ENCODE data around the gene SNAP29. TPM values are rescaled to one million over a fixed set of nuclear protein-coding genes. Genes with fewer than 3 reads are reported as not detected.

SNAP29 gene
- total RNA-seq, 2 experiments from 2014 or later: 20.0 to 22.6 TPM

DNA sequence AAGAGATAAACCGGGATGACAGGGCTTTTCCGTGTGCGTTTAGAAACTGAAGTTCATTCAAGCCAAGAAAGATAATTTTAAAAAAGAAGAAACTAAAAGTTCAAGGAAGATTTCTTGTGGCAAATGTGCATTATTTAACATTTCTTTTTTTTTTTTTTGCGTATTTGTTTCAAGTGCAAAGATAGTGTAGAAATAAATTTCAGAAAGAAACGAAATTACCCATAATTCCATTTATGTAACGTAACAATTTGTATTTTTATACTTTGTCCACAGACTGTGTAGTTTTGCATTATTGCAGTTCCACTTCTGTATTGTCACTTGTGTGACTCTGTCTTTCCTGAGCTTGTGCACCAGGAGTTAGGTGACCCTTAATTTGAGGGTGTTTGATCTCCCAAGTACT is 24.0 kb downstream of the SNAP29 start:
- no peaks in the 10 kb centered on the region for H3K9me3 Mint-ChIP-seq
- TF ChIP-seq, protein P1, sequence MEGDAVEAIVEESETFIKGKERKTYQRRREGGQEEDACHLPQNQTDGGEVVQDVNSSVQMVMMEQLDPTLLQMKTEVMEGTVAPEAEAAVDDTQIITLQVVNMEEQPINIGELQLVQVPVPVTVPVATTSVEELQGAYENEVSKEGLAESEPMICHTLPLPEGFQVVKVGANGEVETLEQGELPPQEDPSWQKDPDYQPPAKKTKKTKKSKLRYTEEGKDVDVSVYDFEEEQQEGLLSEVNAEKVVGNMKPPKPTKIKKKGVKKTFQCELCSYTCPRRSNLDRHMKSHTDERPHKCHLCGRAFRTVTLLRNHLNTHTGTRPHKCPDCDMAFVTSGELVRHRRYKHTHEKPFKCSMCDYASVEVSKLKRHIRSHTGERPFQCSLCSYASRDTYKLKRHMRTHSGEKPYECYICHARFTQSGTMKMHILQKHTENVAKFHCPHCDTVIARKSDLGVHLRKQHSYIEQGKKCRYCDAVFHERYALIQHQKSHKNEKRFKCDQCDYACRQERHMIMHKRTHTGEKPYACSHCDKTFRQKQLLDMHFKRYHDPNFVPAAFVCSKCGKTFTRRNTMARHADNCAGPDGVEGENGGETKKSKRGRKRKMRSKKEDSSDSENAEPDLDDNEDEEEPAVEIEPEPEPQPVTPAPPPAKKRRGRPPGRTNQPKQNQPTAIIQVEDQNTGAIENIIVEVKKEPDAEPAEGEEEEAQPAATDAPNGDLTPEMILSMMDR (IDR thresholded peaks at IDR 0.05): no peak
- ATAC-seq: no peak
- H3K4me3 Mint-ChIP-seq: no peak overlapping the region
- H3K36me3 Mint-ChIP-seq (ENCODE audit: low read depth): peaks cover 9% of the 10 kb centered on the region
- no peak for DNase-seq
- ChIA-PET CTCF (no interaction called here), POLR2A (no interaction called here)
- intact Hi-C loops (cut with micrococcal nuclease): no loop called here
- no peaks in the 10 kb centered on the region for H3K4me1 Mint-ChIP-seq (ENCODE audit: low read depth)
- H3K27me3 Mint-ChIP-seq: no peaks in the 10 kb centered on the region
- no peak overlapping the region for H3K27ac Mint-ChIP-seq

- intact Hi-C loops (cut with micrococcal nuclease): no loop called here
- H3K4me3 Mint-ChIP-seq: no peak overlapping the region
- no peaks in the 10 kb centered on the region for H3K4me1 Mint-ChIP-seq (ENCODE audit: low read depth)
- DNase-seq (no peak), ATAC-seq (no peak)
- no peaks in the 10 kb centered on the region for H3K9me3 Mint-ChIP-seq
- ChIA-PET POLR2A (no interaction called here), CTCF (no interaction called here)
- TF ChIP-seq, protein P1 (IDR thresholded peaks at IDR 0.05): no peak
- peaks cover 9% of the 10 kb centered on the region for H3K36me3 Mint-ChIP-seq (ENCODE audit: low read depth)
- H3K27ac Mint-ChIP-seq: no peak overlapping the region
- no peaks in the 10 kb centered on the region for H3K27me3 Mint-ChIP-seq
These were observed 25.6 kb downstream of the SNAP29 start for GRCh38 chr22:20884454-20884853.

- H3K27me3 Mint-ChIP-seq: no peaks in the 10 kb centered on the region
- H3K36me3 Mint-ChIP-seq (ENCODE audit: low read depth): peaks cover 9% of the 10 kb centered on the region
- ChIA-PET CTCF (interaction anchor here (1.0 to 2.0 kb wide), 9 partner anchors 18 to 178 kb away, joined by 3 to 6 read pairs (median 4); partner anchors contain the start of gene LZTR1), POLR2A (no interaction called here)
- H3K27ac Mint-ChIP-seq: no peak overlapping the region
- no peaks in the 10 kb centered on the region for H3K4me1 Mint-ChIP-seq (ENCODE audit: low read depth)
- intact Hi-C loops (cut with micrococcal nuclease): no loop called here
- no peaks in the 10 kb centered on the region for H3K9me3 Mint-ChIP-seq
- H3K4me3 Mint-ChIP-seq: no peak overlapping the region
- TF ChIP-seq, protein P1 (IDR thresholded peaks at IDR 0.05): no peak
- no peak for DNase-seq
- ATAC-seq: peak; percentile 20
These were observed 26.3 kb downstream of the SNAP29 start for GRCh38 chr22:20885017-20885556.

DNA sequence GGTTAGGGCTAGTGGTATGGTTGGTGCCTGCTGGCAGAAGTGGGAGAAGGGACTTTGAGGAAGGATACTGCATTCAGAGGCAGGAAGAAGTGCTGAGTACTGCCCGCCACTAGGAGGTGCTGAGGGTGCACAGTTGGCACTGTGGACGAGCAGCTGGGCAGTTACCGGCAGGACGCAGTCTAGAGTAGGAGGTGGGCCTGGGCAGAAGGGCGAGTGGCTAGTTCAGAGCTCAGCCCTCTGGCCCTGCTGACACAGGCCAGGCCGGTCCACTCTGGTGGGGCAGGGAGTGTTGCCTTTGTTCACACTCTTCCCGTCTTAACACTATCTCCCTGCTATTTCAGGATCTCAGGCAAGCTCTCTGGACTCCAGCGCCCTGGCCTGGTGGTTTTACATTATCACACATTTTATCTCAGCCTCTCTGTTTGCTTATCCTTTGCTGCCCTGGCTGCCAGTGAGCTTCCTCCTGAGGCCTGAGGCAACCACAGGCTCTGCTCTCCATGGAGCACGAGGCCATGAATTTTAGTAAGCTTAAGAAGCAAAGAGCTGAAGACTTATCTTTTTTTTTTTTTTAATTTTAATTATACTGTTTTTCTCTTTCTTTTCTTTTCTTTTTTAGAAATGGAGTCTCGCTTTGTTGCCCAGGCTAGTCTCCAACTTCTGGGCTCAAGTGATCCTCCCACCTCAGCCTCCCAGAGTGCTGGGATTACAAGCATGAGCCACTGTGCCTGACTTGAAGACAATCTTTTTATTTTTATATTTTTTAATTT is 26.9 kb downstream of the SNAP29 start:
- Mint-ChIP-seq H3K9me3 (no peaks in the 10 kb centered on the region), H3K27ac (no peak overlapping the region), H3K27me3 (no peaks in the 10 kb centered on the region), H3K36me3 (ENCODE audit: low read depth) (peaks cover 9% of the 10 kb centered on the region), H3K4me1 (ENCODE audit: low read depth) (no peaks in the 10 kb centered on the region), H3K4me3 (no peak overlapping the region)
- peak; percentile 87 for ATAC-seq
- DNase-seq: peak; percentile 64
- intact Hi-C loops (cut with micrococcal nuclease): no loop called here
- ChIA-PET POLR2A (interaction anchor here (0.5 to 0.9 kb wide), 2 partner anchors 20 to 1755 kb away, joined by 3 to 4 read pairs; no protein-coding TSS in a partner anchor), CTCF (interaction anchor here (0.7 to 2.0 kb wide), 18 partner anchors 9 to 216 kb away, joined by 3 to 6 read pairs (median 4); partner anchors contain the start of gene LZTR1)
- TF ChIP-seq, protein P1 (IDR thresholded peaks at IDR 0.05): peak; percentile 86

GRCh38 chr22:20887375-20887774 is 28.6 kb downstream of the SNAP29 start:
- intact Hi-C loops (cut with micrococcal nuclease): no loop called here
- no peak for ATAC-seq
- TF ChIP-seq, protein P1 (IDR thresholded peaks at IDR 0.05): no peak
- H3K27me3 Mint-ChIP-seq: no peaks in the 10 kb centered on the region
- no peak overlapping the region for H3K4me3 Mint-ChIP-seq
- POLR2A ChIA-PET: no interaction called here
- DNase-seq: no peak
- no peak overlapping the region for H3K27ac Mint-ChIP-seq
- H3K36me3 Mint-ChIP-seq (ENCODE audit: low read depth): peaks cover 9% of the 10 kb centered on the region
- CTCF ChIA-PET: no interaction called here
- H3K4me1 Mint-ChIP-seq (ENCODE audit: low read depth): no peaks in the 10 kb centered on the region
- no peaks in the 10 kb centered on the region for H3K9me3 Mint-ChIP-seq
